Anterior cingulate cortex (tissue), 58 donors: ENCODE results near the gene CABCOCO1.
A peak's percentile ranks its signal among the peaks of the same experiment; 100 is the strongest.
"Not testable (repeated sequence)": the region's sequence is repeated elsewhere in the genome, so short reads cannot be mapped to it uniquely, and the experiment has no call there.

Source experiments
- DNase-seq, 58 donors: peaks; one replicate each; lab custom pipeline; 2025; lab: John Stamatoyannopoulos, UW

The CABCOCO1 gene

GRCh38 chr10:61640856-61641255 lies 21.9 kb upstream of the CABCOCO1 start:
- peak in 5 of 58 donors; percentile 4 to 17 (median 10) for DNase-seq

- no peak for DNase-seq
Observed at GRCh38 chr10:61642150-61642571, 20.6 kb upstream of the CABCOCO1 start.

GRCh38 chr10:61642676-61643075 lies 20.1 kb upstream of the CABCOCO1 start:
- DNase-seq: no peak

GRCh38 chr10:61643316-61643751 lies 19.4 kb upstream of the CABCOCO1 start:
- no peak for DNase-seq

- no peak for DNase-seq
Observed at GRCh38 chr10:61653699-61654098, 9.0 kb upstream of the CABCOCO1 start.

- DNase-seq: no peak
Observed at GRCh38 chr10:61655335-61655851, 7.3 kb upstream of the CABCOCO1 start.

GRCh38 chr10:61663466-61663865 lies 737 bp downstream of the CABCOCO1 start:
- no peak for DNase-seq

GRCh38 chr10:61664985-61665384 lies 2.3 kb downstream of the CABCOCO1 start:
- no peak for DNase-seq

- DNase-seq: no peak
Observed at GRCh38 chr10:61669161-61669725, 6.5 kb downstream of the CABCOCO1 start.

- DNase-seq: no peak
Observed at GRCh38 chr10:61669849-61670248, 7.1 kb downstream of the CABCOCO1 start.

- DNase-seq: no peak
Observed at GRCh38 chr10:61673360-61673759, 10.6 kb downstream of the CABCOCO1 start.

- DNase-seq: no peak
Observed at GRCh38 chr10:61682323-61682722, 19.6 kb downstream of the CABCOCO1 start.

- DNase-seq: no peak
Observed at GRCh38 chr10:61683319-61683718, 20.6 kb downstream of the CABCOCO1 start.

GRCh38 chr10:61684894-61685507 lies 22.3 kb downstream of the CABCOCO1 start:
- no peak for DNase-seq

- DNase-seq: no peak
Observed at GRCh38 chr10:61688551-61689308, 26.0 kb downstream of the CABCOCO1 start.

- not testable (repeated sequence) for DNase-seq
Observed at GRCh38 chr10:61691667-61692066, 28.9 kb downstream of the CABCOCO1 start.

- DNase-seq: no peak
Observed at GRCh38 chr10:61692447-61693010, 29.8 kb downstream of the CABCOCO1 start.

- DNase-seq: no peak
Observed at GRCh38 chr10:61698968-61699655, 36.4 kb downstream of the CABCOCO1 start.

- no peak for DNase-seq
Observed at GRCh38 chr10:61701055-61701705, 38.5 kb downstream of the CABCOCO1 start.

- no peak for DNase-seq
Observed at GRCh38 chr10:61701706-61702105, 39.0 kb downstream of the CABCOCO1 start.
